ENCODE measurements around the gene CAT.

- TF ChIP-seq, protein P1, sequence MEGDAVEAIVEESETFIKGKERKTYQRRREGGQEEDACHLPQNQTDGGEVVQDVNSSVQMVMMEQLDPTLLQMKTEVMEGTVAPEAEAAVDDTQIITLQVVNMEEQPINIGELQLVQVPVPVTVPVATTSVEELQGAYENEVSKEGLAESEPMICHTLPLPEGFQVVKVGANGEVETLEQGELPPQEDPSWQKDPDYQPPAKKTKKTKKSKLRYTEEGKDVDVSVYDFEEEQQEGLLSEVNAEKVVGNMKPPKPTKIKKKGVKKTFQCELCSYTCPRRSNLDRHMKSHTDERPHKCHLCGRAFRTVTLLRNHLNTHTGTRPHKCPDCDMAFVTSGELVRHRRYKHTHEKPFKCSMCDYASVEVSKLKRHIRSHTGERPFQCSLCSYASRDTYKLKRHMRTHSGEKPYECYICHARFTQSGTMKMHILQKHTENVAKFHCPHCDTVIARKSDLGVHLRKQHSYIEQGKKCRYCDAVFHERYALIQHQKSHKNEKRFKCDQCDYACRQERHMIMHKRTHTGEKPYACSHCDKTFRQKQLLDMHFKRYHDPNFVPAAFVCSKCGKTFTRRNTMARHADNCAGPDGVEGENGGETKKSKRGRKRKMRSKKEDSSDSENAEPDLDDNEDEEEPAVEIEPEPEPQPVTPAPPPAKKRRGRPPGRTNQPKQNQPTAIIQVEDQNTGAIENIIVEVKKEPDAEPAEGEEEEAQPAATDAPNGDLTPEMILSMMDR (IDR thresholded peaks at IDR 0.05), result no peak
- TF ChIP-seq POLR2A (IDR thresholded peaks at IDR 0.05), result no peak
These were observed 69.8 kb downstream of the CAT start for GRCh38 chr11:34508524-34508923.

Data from testis (tissue), 2 donors.